CD4-positive, alpha-beta T cell treated with Interleukin-21 for 1 hour (primary cell): Measurements from ENCODE around the gene FBXO38.

Source experiments
- DNase-seq: peaks from one replicate; pipeline ENCODE4 v3.0.0-alpha.2; 2020

FBXO38 gene

GRCh38 chr5:148482196-148482595, 98.4 kb downstream of the FBXO38 start:
- DNase-seq, result no peak

DNA sequence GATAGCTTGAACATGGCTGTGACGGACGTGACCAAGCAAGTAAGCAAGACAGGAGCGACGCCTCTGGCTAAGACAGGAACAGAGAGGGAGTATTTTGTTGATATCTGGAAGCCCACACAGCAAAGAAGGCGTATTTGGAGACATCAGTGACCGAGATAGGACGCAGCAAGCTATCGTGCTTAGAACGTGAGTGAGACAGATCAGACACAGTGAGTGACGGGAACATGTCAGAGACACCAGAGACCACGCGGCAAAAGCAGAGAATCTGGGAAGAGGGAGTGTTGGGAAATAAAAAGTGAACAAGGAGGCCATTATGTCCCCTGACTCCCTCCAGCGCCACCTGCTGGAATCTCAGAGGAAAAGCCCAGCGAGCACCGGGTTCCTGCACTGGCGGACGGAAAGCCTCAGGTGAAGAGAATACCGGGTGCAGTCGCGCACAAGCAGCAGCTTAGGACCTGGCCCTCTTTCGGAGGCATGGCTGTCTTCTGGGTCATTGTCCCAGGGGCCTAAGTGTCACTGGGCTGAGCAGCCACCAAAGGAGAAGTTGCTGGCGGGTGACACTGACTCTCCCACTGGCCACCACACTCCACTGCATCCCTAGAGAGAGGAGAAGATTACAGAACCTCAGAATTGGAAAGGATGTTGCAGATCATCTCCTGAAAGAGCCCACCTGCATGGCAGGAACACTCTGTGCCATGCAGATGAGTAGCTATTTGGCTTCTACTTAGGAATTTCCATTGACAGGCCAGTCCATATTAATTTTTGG, 99.1 kb downstream of the FBXO38 start:
- DNase-seq, result peak; percentile 45

- DNase-seq, result no peak
Measured at GRCh38 chr5:148483750-148484149, 100.0 kb downstream of the FBXO38 start.

DNA sequence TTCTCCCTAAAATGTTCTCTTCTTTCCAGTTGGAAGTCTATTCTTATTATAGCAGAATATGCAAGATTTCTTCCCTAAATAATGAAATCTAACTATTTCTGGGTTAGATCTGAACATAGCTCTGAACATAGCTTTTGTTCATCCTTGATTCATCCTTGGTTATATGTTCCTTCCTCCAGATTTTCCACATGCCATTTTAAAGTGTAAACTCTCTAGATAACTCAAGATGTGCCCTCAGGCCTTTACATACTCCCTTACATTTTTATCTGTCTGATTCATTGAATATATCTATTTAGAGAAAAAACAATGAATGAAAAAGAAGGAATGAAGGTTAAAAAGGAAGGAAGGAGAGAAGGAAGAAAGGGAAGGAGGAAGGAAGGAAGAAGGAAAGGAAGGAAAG, 100.9 kb downstream of the FBXO38 start:
- no peak for DNase-seq

DNA sequence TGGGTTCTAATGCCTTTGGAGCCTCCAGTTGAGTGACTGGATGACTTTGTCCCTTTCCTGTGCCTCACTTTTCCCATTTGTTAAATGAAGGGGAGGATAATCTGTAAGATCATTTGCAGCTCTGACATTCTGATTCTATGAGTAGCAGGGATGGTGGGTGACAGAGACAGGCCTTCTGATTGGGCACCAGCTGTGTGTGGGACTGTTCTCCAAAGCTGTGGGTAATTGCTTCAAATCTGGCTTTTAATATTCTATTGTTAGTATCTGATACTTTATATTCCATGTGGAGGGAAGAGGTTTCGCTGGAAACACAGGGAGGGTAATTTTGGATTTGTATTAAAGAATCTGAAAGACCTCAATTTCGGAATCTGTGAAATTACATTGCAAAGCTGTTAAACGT, 102.7 kb downstream of the FBXO38 start:
- DNase-seq, result no peak

- DNase-seq, result no peak
Measured at GRCh38 chr5:148488757-148489156, 105.0 kb downstream of the FBXO38 start.

GRCh38 chr5:148491015-148491792, 107.4 kb downstream of the FBXO38 start:
- DNase-seq, result no peak

DNA sequence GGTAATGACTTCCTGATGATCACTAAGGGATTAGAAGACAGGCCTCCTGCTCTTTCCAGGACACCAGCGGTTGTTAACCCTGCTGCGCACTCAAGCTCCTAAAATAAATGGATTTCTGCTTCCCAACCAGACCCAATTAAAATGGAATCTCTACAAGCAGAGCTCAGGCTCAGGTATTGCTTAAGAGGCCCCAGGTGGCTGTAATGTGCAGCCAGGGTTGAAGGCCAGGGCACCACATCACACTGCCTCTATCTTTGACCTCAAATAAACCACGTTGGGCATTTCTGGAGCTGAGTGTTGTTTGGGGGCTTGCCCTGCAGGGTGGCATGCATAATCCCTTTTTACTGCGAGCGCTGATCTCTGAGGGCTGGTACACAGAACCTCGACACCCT, 108.0 kb downstream of the FBXO38 start:
- DNase-seq, result no peak

- DNase-seq, result no peak
Measured at GRCh38 chr5:148492351-148492750, 108.6 kb downstream of the FBXO38 start.
